HG03571 (cell line): ENCODE measurements around the gene CAPN14.

Experiments used
- ATAC-seq: cut with Tn5 transposase; IDR thresholded peaks from one replicate; pipeline ENCODE4 v1.9.1; 2021; ENCODE audit not compliant: unreplicated experiment

The CAPN14 gene

DNA sequence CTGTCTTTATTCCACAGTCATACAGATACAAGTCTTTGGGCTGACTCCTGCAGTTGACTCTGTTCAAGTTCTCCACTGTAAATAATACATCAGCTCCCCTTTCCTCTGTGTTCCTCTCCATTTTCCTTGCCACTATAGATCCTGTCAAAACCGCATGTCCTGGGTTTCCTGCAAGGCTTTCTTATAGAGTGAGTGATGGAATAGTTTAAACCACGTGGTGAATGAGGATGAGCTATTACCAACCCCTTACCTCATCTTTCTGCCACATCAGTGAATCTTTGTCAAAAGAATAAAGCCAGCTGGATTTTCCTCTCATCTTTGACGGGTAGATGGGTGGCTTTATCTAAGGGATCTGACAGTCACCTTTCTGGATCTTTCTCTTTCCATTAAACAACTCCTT is 75.2 kb downstream of the CAPN14 start:
- ATAC-seq, result no peak

GRCh38 chr2:31141443-31142085 is 75.8 kb downstream of the CAPN14 start:
- ATAC-seq, result no peak

GRCh38 chr2:31140151-31140550 is 77.2 kb downstream of the CAPN14 start:
- no peak for ATAC-seq

DNA sequence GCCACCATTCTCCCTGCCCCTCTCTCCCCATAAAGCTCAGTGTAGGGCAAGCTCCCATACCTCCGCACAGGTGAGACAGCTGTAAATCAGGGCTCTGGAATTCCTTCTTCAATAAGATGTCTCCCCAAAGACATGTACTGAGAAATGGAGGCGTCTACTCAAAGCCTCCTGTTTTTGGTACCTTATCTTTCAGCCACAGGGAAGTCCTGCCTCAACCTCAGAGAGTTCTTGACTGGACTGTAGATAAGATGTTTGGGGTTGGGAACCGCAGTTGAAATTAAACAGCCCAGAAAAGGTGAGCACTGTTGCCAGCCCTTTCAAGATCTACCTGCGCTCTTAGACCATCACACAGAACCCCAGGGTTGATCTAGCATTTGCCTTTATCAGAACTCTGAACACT is 77.6 kb downstream of the CAPN14 start:
- ATAC-seq, result no peak

DNA sequence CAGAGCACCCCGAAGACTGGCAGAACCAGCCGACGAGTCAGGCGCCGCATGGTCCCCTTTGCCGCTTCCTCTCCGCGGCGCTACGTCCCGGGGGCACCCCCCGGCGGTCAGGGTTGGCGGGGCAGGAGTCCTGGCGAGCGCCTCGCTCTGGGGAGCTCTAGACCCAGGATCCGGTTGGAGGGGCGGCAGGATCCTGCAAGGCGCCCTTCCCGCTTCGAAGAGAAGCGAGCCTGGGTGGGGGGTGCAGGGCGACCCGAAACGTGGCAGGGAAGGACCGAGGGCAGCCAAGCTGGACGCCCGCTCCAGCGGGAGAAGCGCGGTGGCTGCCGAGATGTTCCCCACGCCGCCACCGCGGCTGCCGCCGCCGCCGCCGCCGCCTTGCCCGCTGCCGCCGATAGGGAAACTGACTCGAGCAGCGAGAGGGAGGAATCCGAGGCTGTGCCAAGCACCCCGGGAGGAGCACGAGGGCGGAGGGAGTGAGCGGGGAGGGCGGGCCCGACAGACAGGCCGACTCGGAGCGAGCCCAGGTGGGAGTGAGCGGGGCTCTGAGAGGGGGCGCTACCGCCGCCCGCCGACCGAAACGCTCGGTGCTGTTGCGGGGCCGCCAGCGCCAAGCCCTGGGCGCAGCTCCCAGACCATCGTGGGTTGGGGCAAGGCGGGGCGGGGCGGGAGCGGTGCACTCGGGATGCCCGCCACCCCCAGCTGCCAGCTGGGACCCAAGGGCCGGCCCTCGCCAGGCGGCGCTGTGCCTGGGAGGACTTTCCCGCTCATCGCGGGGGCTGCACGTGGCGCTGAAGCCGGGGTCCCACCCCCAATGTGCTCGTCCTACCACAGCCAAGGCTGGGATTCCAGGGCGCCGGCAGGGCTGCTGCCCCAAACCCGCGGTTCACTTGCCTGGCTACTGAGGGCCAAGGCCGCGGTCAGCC is 79.0 kb downstream of the CAPN14 start, which contains the start of gene GALNT14:
TSS of gene GALNT14 (minus strand) at position 404 of the 926 bp plus-strand sequence. CDS start at position 50, 354 bp downstream.
- ATAC-seq, result no peak

GRCh38 chr2:31137211-31138036 is 79.9 kb downstream of the CAPN14 start:
- ATAC-seq, result no peak

DNA sequence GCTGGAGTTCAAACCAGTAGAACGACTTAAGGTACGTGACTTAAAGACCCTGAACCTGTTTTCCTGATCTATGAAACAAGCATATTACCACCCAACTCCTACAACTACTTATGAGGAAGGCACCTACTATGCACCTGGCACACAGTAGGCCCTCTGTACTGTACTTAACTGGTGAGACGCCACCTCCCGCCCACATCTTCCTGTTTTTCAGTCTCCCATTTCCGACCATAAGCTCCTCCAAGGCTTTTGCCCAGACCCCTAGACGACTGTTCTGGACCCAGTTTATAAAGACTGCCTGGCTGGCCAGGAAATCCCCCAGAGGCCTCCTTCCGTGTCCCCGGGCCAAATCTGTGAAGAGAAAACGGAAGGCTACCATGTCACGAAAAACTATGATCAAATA is 80.6 kb downstream of the CAPN14 start:
- no peak for ATAC-seq

GRCh38 chr2:31136000-31136399 is 81.3 kb downstream of the CAPN14 start:
- ATAC-seq, result no peak

GRCh38 chr2:31134480-31134879 is 82.8 kb downstream of the CAPN14 start:
- ATAC-seq, result no peak

GRCh38 chr2:31132786-31133185 is 84.5 kb downstream of the CAPN14 start:
- ATAC-seq, result no peak

GRCh38 chr2:31131871-31132270 is 85.4 kb downstream of the CAPN14 start:
- no peak for ATAC-seq

GRCh38 chr2:31129375-31130171 is 87.7 kb downstream of the CAPN14 start:
- no peak for ATAC-seq

GRCh38 chr2:31127931-31128330 is 89.4 kb downstream of the CAPN14 start:
- no peak for ATAC-seq

- no peak for ATAC-seq
Observed at GRCh38 chr2:31125918-31126695, 91.2 kb downstream of the CAPN14 start.

DNA sequence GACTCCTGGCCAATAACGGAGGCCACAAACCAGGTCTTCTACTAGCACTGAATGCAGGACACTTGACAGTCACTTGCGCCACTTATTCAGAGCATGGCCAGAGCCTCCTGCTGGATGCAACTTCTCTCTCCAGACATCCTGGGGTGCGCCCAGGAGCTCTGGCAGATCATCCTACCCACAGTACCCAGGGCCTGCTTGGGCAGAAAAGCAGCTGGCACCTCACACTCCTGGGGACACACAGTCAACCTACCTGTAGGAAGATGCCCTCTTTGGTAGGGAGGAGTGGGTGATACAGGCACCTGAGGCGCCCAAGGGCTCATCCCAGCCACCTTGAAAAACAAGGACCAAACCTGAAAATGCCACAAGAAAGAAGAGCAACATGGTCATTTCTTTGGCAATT is 92.4 kb downstream of the CAPN14 start:
- no peak for ATAC-seq
